GM03348 (cell line): ENCODE results near the gene ZNF286A.
A peak's percentile ranks its signal among the peaks of the same experiment; 100 is the strongest.
"Not testable (repeated sequence)": the region's sequence is repeated elsewhere in the genome, so short reads cannot be mapped to it uniquely, and the experiment has no call there.

Source experiments
- DNase-seq: peaks from one replicate; pipeline ENCODE4 v3.0.0; 2012; ENCODE audit warnings: low spot score

The ZNF286A gene

DNA sequence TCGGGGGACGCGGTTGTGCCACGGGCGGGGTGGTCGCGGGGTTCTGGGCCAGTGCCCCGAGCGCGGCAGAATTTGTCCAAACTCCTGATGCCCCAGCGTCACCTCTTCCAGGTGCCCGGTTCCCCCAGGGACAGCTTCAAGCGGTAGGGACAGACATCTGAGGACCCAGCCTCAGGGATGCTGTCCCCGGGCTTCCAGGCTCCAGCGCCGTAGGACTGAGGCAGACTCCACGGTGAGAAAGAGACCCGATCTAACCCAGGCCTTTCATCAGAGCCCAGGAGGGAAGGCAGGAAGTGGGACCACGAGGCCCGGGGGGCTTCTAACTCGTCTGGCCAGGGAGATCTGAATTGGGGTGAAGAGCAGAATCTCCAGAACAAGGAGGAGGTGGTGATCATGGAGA, 385 bp downstream of the ZNF286A start:
- not testable (repeated sequence) for DNase-seq

DNA sequence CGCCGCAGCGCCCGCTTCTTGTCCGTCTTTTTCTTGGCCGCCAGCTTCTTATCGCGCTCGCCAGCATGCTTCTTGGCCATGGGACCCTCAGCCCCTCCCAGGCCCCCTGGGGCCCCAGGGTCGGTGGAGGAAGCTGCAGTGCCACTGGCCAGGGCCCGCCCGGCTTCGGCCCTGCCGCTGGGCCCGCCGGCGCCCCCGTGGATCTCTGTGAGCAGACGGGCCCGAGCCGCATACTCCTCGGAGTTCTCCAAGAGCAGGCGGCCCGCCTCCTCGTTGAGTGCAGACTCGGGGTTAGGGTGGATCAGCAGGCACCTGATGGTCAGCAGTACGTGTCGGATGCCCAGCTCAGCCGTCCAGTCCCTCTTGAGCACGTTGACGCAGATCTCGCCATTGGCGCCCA, 4.7 kb downstream of the ZNF286A start:
- DNase-seq, result not testable (repeated sequence)

DNA sequence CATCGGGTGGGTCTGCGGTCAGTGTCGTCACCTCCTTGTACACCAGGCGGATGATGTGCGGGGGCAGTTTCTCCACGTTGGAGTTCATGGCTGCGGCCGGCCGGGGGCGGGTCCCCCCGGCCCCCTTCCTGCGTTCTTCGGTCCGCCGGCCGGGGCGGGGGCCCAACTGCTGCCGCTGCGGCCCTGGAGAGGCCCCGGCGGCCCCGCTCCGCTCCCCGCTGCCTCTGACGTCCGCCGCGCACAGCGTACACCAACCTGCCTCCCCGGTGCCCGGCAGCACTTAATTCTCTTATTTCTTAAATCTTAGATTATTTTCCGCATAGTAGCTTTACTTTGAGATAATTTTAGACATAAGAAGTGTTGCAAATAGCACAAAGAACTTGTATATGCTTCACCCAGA, 5.3 kb downstream of the ZNF286A start:
- DNase-seq, result not testable (repeated sequence)

DNA sequence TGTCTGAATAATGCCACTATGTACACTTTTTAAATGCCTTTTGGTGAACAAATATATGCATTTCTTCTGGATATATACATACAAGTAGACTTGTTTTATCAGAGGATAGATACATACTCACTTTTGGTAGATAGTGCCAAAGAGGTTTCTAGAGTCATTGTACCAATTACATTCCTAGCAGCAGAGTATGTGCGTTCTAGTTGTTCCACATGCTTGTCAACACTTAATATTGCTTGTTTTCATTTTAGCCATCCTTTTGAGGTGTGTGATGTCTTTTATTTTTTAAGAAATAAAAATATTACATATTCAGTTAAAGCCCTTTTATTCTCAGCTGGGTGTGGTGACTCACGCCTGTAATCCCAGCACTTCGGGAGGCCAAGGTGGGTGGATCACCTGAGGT, 9.3 kb downstream of the ZNF286A start:
- not testable (repeated sequence) for DNase-seq

DNA sequence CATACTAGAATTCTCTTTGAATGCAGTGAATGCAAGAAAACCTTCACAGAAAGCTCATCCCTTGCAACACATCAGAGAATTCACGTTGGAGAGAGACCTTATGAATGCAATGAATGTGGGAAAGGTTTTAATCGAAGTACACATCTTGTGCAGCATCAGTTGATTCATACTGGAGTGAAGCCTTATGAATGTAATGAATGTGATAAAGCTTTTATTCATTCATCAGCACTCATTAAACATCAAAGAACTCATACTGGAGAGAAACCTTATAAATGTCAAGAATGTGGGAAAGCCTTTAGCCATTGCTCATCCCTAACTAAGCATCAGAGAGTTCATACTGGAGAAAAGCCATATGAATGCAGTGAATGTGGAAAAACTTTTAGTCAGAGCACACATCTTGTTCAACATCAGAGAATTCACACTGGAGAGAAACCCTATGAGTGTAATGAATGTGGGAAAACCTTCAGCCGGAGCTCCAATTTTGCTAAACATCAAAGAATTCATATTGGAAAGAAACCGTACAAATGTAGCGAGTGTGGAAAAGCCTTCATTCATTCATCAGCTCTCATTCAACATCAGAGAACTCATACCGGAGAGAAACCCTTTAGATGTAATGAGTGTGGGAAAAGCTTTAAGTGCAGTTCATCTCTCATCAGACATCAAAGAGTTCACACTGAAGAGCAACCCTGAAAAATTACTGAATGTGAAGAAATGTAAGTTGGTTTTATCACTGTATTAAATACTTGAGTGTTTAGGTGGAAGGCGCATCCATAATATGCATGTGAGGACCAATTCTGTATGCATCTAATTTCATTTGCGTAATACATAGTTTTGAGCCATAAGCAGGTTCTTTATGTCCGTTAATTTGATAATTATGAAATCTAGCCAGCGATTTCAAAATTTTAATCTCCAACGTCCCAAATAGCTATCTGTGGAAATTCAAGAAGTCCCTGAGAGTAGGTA, 17.3 kb downstream of the ZNF286A start:
- DNase-seq, result not testable (repeated sequence)

DNA sequence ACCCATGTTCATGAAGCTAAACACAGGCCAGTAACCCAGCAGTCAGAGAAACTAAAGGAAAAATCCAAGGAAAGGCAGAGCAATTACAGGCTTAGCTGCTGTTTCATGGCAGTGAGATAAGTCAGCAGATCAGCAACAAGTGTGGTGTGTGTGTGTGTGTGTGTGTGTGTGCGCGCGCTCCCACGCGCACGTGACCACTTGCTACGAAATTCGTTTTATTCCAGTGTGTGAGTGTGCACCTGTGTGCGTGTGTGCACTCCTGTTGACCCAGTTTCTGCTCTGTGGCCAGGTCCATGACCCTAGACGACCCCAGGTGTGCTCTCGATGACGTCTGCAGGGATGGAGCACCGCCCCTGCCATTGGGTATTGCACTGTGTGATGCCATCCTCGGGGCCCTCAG, 31.0 kb downstream of the ZNF286A start:
- not testable (repeated sequence) for DNase-seq

DNA sequence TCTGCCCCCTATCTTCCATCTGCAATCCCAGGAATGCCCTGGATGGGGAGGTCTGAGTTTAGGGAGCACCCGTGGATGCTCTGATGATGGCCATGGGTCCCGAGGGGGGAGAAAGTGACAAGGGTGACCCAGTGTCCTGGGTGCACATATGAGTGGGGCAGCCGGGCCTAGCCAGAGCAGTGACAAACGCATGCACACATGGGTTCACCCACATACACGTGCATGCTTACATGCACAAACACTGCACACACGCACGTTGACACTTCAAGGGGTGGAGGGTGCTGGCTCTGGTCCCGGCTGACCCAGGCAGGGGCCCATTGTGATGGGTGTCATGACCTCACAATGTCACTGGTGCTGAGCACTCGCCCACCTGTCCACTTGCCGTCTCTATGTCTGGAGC, 32.3 kb downstream of the ZNF286A start, which contains the start of gene TBC1D26:
TBC1D26 (plus strand) TSS at position 384 of the 400 bp plus-strand sequence. CDS start 3,066 bp downstream, outside the sequence.
- not testable (repeated sequence) for DNase-seq

DNA sequence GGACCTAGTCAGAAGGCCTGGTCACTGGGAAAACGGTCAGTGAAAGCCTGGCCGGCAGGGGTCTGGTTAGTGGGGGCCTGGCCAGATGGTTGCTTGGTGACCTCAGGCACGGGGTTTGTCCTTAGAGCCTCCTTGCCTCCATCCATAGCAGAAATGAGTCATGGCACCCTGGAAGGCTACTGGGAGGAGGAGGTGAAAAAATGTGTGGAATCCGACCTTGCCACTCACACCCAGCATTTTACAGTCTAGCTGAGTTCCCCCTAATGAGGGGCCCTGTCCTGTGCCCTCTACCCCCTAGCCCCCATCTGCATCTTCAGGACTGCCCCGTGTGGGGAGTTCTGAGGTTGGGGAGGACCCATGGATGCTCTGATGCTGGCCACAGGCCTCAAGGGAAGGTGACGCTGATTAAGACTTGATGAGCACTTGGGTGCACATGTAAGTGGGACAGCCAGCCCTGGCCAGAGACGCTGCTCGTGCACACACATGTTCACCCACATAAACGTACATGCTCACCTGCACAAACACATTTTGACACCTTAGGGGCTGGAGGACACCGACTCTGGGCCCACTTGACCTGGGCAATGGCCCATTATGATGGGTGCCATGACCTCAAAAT, 33.7 kb downstream of the ZNF286A start:
- not testable (repeated sequence) for DNase-seq

DNA sequence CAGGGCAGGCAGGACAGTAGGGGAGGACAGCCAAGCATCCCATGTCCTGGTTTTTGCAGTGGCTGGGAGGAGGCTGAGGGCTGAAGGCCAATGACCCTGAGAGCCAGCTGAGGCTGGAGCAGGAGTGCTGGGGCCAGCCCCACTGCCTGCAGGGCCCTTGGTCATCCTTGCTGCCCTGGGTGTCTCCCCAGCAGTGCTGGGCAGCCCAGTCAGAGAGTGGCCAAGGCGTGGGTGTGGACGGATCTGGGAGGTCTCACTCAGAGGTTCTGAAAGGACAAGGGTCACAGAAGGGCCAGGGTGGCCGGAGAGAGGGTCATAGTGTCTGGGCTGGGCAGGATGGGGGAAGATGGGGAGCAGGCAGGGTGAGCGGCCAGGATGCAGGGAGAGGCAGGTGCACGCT, 37.0 kb downstream of the ZNF286A start:
- not testable (repeated sequence) for DNase-seq

DNA sequence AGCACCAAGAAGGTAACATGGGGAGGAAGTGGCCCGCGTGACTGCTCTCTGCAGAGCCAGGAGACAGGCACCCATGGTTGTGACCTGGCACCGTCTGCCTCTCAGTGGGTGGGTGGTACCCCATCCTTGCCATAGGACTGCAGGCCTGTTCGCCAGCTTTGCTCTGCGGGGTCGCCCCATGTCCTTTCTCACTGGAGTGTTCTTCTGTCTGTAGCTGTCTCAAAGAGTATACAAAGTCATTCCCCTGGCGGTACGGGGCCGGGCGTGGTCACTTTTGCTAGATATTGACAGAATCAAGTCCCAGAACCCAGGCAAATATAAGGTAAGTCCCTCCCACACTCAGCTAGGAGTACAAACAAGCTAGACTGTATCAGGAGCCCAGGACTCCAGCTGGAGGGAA, 38.5 kb downstream of the ZNF286A start:
- DNase-seq, result no peak

DNA sequence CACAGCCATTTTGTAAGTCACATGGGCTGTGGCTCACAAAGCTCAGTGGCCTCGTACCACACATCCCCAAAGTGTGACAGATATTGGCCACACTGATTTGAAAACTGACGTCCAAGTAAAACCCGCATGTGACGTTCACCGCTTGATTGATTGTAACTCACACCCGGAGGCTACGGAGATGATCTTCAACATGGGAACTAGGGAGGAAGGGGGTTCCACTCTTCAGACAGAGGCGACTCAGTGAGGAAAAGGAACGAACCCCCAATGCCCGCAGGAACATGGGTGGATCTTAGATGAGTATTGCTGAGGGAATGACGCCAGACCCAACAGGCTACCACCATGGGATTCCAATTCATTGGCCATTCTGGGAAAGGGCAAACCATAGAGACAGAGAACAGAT, 39.7 kb downstream of the ZNF286A start:
- DNase-seq, result not testable (repeated sequence)

DNA sequence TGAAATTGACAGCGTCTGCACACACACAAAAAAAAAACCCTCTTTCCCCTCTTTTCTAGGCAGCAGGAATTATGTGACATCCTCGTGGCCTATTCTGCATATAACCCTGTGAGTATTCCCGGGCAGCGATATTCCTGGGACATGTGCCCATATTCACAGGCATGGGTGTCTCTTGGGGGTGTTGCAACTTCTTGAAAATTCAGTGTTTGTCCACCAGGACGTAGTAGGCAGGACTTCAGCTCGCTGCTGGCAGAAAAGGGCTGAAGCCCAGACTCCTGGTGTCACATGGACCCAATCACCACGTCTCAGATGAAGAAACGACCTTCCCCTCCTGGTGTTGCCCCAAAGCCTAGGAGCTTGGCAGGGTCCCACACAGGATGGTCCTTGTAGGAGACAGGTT, 40.5 kb downstream of the ZNF286A start:
- DNase-seq, result peak; percentile 10

DNA sequence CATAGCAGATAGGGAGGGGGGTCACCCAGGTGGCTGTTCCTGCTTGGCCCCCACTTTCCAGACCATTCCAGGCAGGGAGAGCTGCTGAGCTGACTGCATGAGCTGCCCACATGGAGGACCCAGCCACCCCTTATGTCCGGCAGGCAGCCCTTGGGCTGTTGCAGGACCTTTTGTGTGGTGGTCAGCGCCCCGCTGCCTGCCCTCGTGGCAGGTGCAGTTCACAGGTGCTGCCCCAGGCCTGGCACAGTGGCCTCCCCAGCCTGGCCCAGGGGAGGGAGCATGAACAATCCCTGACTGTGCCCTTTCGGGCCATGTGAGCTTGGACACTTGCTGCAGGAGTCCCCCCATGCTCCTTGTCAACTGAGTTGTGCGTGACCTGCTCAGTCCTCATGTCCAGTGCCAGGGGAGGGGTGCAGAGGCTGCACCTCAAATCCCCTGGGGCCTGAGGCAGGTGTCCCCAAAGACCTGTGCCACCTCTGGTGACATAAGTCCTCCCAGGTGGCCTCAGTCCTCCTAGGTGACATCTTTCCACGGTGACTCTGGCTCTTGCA, 41.1 kb downstream of the ZNF286A start:
- peak; percentile 1 for DNase-seq

DNA sequence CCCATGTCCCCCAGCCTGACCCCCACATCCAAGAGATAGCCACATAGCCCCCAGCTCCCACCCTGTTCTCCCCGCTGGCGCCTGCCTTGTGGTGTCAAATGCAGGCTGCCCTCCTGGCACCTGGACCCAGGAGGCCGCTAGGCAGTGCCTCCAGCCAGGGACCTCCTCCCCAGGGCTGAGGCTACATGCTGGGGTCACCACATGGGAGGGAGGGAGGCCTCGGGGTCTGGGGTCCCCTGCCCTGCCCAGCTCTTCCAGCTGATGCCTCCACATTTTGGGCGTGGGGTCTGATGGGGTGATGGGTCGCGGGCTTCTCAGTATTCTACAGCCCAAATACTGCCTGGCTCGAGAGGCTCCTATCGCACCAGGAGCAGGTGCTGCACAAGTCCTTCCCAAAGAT, 42.1 kb downstream of the ZNF286A start:
- DNase-seq, result peak; percentile 2

DNA sequence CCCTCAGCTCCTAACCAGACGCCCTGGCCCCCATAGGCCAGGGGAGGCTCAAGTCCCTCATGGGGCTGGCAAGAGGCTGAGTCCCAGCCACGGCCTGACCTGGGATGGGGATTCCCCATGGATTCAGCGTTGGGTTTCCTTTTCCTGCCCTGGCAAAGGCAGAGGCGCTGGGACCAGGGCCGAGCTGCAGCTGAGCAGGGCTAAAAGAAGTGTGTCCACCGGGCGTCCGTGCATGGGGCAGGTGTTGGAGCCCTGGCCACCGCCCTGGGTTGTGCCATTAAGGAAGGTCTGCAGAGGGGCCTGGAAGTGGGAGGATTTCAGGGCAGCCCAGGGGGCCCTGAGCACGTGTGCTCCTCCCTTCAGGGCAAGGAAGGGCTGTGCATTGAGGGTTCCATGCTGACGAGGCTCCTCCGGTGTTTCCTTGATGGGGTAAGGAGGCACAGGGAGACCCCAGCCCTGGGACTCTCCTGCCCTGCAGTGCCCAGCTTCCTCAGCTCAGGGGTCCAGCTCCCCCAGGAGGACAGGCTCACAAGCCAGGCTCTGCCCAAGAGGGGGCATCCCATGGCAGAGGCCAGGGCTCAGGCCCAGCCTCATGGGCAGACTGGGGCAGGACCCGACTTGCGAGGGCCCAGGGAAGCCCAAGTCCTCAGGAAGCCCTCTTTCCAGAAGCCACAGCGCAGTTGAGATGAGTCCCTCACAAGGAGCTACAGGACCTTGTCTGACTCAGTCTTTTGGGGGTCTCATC, 42.7 kb downstream of the ZNF286A start:
- DNase-seq, result peak; percentile 3

DNA sequence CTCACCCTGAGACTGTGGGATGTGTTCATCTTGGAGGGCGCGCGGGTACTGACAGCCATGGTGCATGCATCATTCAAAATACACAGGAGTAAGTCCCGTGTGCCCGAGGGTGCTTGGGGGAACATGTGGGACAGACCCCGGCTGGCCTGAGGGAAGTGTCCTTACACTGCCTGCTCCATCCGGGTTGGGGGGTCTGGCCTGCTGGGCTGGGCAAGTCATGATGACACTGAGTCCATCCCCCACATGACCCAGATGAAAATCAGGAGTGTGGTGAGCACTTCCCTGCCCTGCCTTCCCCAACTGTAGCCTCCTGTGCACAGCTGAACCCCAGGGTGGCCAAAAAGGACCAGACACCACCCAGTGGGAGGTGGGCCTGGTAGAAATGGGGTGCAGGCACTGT, 43.4 kb downstream of the ZNF286A start:
- no peak for DNase-seq

DNA sequence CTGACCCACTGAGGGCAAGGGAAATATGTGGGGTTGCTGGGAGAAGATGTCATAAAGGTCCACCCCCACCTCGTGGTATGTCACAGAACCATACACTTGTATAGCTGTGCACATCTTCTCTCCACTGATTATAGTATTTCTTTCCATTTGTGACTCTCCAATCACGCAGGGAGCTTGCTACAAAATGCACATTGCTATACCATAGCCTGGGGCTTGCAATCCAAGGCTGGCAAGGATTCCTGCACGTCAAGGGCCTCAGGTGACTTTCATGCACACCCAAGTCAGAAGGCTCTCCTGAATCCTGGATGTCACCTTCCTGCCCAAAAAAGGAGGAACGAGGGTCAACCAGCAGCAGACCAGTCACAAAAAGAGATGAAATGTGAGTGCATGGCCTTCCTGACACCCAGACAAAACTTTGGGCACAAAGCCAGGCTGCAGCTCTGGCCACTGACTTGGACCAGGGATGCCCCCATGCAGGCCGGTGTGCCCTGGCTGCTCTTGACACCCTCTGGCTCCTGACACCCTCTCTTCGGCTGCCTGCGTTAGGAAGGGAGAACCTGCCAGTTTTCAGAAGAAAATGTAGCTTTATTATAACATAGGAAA, 44.6 kb downstream of the ZNF286A start:
- DNase-seq, result peak; percentile 1

DNA sequence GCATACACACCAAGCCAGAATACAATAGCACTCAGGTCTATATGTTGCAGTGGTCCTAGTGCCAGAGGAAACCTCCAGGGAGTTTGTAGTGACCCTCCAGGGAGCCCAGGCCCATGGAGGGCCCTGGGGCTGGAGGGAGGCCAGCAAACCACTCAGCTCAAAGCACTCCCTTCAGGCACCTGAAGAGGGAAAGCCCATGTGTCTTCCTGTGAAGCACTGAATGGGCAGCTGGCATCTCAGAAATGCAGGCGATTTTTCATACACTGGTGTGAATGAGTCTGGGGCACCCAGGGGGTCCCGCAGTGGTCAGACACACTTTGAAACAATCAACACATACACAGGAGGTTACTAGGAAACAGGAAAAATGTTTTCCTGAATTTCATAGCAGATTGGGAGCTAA, 45.3 kb downstream of the ZNF286A start:
- peak; percentile 2 for DNase-seq

DNA sequence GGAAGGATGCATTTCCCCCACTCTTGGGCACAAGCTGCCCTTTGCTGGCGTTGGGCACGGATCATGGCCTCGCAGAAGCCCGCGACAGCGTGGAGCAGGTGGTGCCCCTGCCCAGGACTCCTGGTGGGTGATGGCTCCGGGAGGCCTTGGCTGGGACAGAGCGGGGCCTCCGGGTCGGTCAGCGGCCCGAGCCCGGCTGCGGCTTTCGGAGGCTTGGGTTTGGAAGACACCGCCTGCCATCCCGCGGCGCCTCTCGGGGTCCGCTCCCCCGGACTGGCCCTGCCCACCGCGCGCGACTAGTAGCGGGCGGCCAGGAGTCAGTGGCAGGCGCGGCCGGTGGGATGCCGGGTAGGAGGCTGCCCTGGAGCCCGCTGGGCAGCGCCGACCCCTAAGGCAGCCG, 49.9 kb downstream of the ZNF286A start:
- DNase-seq, result not testable (repeated sequence)

DNA sequence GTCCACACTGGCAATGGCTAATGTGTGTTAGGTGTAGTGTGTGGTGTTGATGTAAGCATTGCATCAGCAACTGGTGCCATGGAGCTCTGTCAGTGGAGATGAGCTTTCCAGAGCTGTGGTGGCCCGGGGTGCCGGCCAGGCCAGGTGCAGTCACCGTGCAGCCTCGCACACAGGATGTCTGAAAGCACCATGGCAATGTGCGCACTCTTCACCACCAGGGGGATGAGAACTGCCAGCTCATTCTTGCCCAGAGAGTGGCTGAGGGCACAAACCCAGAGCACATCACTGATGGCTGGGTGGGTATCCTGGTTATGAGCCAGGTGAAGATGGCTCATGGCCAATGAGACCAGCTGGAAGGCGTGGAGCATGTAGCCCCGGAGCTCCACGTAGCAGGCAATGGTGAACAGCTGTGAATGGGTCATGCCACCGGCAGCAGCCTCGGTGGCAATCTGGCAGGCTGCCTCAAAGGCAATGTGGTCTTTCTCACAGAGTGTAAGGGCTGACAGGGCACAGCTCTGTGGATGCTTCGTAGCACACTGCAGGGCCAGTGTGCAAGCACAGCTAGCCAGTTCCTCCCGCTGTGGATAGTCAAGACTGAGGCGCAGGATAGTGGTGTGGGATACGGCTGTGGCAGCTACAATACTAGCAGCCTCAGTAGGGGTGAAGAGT, 69.4 kb downstream of the ZNF286A start:
- DNase-seq, result not testable (repeated sequence)
